AG04449 (cell line): Measurements from ENCODE around the gene FEZF1.

Experiments used
- CTCF ChIA-PET: fragments of 350-600 bp; formaldehyde crosslinking; extraction: SDS; loops from one replicate; lab custom pipeline; 2021; ENCODE audit warnings: antibody characterized with exemption; lab: Yijun Ruan, JAX
- POLR2A ChIA-PET: fragments of 400-600, 350-600 bp; formaldehyde crosslinking; extraction: SDS; loops from one replicate; lab custom pipeline; 2020; ENCODE audit warnings: antibody characterized with exemption, inconsistent platforms; lab: Yijun Ruan, JAX
- DNase-seq: peaks from one replicate; pipeline ENCODE4 v3.0.0-alpha.2; 2010; ENCODE audit warnings: low read depth, low spot score
- H3K4me3 ChIP-seq: 2 replicates; pipeline ENCODE4 v1.5.1; 2011; ENCODE audit warnings: low read depth, mild to moderate bottlenecking, control low read depth, low read length
- CTCF ChIP-seq: IDR thresholded peaks from one replicate; pipeline ENCODE4 v1.5.1; 2011; ENCODE audit warnings: mild to moderate bottlenecking, moderate library complexity, low read length, control low read depth, inconsistent platforms; ENCODE audit not compliant: insufficient read depth; ENCODE audit errors: missing control alignments

FEZF1 gene

GRCh38 chr7:122304319-122304975, at the start of gene FEZF1:
TSS of gene FEZF1 (minus strand) at chr7:122304750. CDS start at chr7:122304437, 313 bp downstream.
- no peak within 1 kb of the TSS for H3K4me3 ChIP-seq
- DNase-seq: no peak
- POLR2A ChIA-PET: no interaction called here
- CTCF ChIA-PET: no interaction called here
- no peak for TF ChIP-seq CTCF

GRCh38 chr7:122352454-122352853, 47.9 kb upstream of the FEZF1 start:
- TF ChIP-seq CTCF: no peak
- ChIA-PET POLR2A (no interaction called here), CTCF (no interaction called here)
- no peak overlapping the region for H3K4me3 ChIP-seq
- DNase-seq: no peak

- H3K4me3 ChIP-seq: no peak overlapping the region
- CTCF ChIA-PET: no interaction called here
- POLR2A ChIA-PET: no interaction called here
- TF ChIP-seq CTCF: no peak
- no peak for DNase-seq
These were observed 46.2 kb upstream of the FEZF1 start for GRCh38 chr7:122350701-122351100.

GRCh38 chr7:122344303-122344620, 39.7 kb upstream of the FEZF1 start:
- no peak overlapping the region for H3K4me3 ChIP-seq
- CTCF ChIA-PET: no interaction called here
- POLR2A ChIA-PET: no interaction called here
- TF ChIP-seq CTCF: no peak
- DNase-seq: no peak

- no peak overlapping the region for H3K4me3 ChIP-seq
- no peak for DNase-seq
- ChIA-PET POLR2A (no interaction called here), CTCF (no interaction called here)
- no peak for TF ChIP-seq CTCF
These were observed 39.2 kb upstream of the FEZF1 start for GRCh38 chr7:122343601-122344302.

- CTCF ChIA-PET: no interaction called here
- no peak for DNase-seq
- no peak for TF ChIP-seq CTCF
- POLR2A ChIA-PET: no interaction called here
- H3K4me3 ChIP-seq: no peak overlapping the region
These were observed 35.9 kb upstream of the FEZF1 start for GRCh38 chr7:122340427-122340826.
